SK-N-SH treated with all-trans-retinoic acid at 6 μM for 48 hours (cell line): Measurements from ENCODE around the gene COQ2.
"Not testable (repeated sequence)": the region's sequence is repeated elsewhere in the genome, so short reads cannot be mapped to it uniquely, and the experiment has no call there.

Experiments used
- ATAC-seq: fragments of 200-7000 bp; cut with Tn5 transposase; 3 replicates; pipeline ENCODE4 v1.9.1; 2020; ENCODE audit warnings: mild to moderate bottlenecking, moderate library complexity
- ARNTL ChIP-seq: fragments of 450-650 bp; formaldehyde crosslinking; IDR thresholded peaks from 2 replicates; pipeline ENCODE4 v1.5.0; 2020; ENCODE audit warnings: low read depth, mild to moderate bottlenecking, moderate library complexity, borderline replicate concordance
- CREB5 ChIP-seq: fragments of 250-450 bp; sonication (Bioruptor Pico); IDR thresholded peaks from 2 replicates; pipeline ENCODE4 v1.5.1; 2020; ENCODE audit warnings: low read depth, mild to moderate bottlenecking, moderate library complexity
- CSDC2 ChIP-seq: fragments of 250-450 bp; sonication (Bioruptor Pico); IDR thresholded peaks from 2 replicates; pipeline ENCODE4 v1.5.0; 2020; ENCODE audit warnings: mild to moderate bottlenecking, moderate library complexity
- ESRRG ChIP-seq: fragments of 250-450 bp; sonication (Bioruptor Pico); IDR thresholded peaks from 2 replicates; pipeline ENCODE4 v1.6.1; 2021; ENCODE audit warnings: mild to moderate bottlenecking
- GLIS3 ChIP-seq: fragments of 250-450 bp; sonication (Bioruptor Pico); IDR thresholded peaks from 2 replicates; pipeline ENCODE4 v1.5.0; 2020; ENCODE audit warnings: mild to moderate bottlenecking, moderate library complexity
- ISL1 ChIP-seq: fragments of 250-450 bp; sonication (Bioruptor Pico); IDR thresholded peaks from 2 replicates; pipeline ENCODE4 v2.1.2; 2022; ENCODE audit warnings: mild to moderate bottlenecking, moderate library complexity
- OSR1 ChIP-seq: fragments of 250-450 bp; sonication (Bioruptor Pico); IDR thresholded peaks from 2 replicates; pipeline ENCODE4 v1.8.0; 2022; ENCODE audit warnings: moderate library complexity, mild to moderate bottlenecking, inconsistent platforms
- PATZ1 ChIP-seq: fragments of 250-450 bp; sonication (Bioruptor Pico); IDR thresholded peaks from 2 replicates; pipeline ENCODE4 v1.8.0; 2020; ENCODE audit warnings: mild to moderate bottlenecking, moderate library complexity, borderline replicate concordance
- POU6F1 ChIP-seq: fragments of 250-450 bp; sonication (Bioruptor Pico); IDR thresholded peaks from 2 replicates; pipeline ENCODE4 v1.8.0; 2021; ENCODE audit warnings: low read depth, mild to moderate bottlenecking, moderate library complexity, borderline replicate concordance
- PPARA ChIP-seq: fragments of 250-450 bp; sonication (Bioruptor Pico); IDR thresholded peaks from 2 replicates; pipeline ENCODE4 v1.5.0; 2020; ENCODE audit warnings: mild to moderate bottlenecking, borderline replicate concordance
- RARB ChIP-seq: fragments of 250-450 bp; sonication (Bioruptor Pico); IDR thresholded peaks from 2 replicates; pipeline ENCODE4 v1.8.0; 2021; ENCODE audit warnings: mild to moderate bottlenecking, moderate library complexity
- SNAI2 ChIP-seq: fragments of 250-450 bp; sonication (Bioruptor Pico); IDR thresholded peaks from 2 replicates; pipeline ENCODE4 v1.5.0; 2020; ENCODE audit warnings: mild to moderate bottlenecking, moderate library complexity
- TOX ChIP-seq: fragments of 250-450 bp; sonication (Bioruptor Pico); IDR thresholded peaks from 2 replicates; pipeline ENCODE4 v1.8.0; 2021; ENCODE audit warnings: mild to moderate bottlenecking, moderate library complexity, borderline replicate concordance
- TSHZ2 ChIP-seq: fragments of 250-450 bp; sonication (Bioruptor Pico); IDR thresholded peaks from 2 replicates; pipeline ENCODE4 v1.5.0; 2020; ENCODE audit warnings: mild to moderate bottlenecking, moderate library complexity
- ZC3H10 ChIP-seq: fragments of 250-450 bp; sonication (Bioruptor Pico); IDR thresholded peaks from 2 replicates; pipeline ENCODE4 v1.5.1; 2021; ENCODE audit warnings: mild to moderate bottlenecking, moderate library complexity
- ZFP3 ChIP-seq: fragments of 250-450 bp; sonication (Bioruptor Pico); IDR thresholded peaks from 2 replicates; pipeline ENCODE4 v1.5.0; 2020; ENCODE audit warnings: mild to moderate bottlenecking, moderate library complexity
- ZNF565 ChIP-seq: fragments of 450-650 bp; formaldehyde crosslinking; conservative IDR thresholded peaks from 2 replicates; pipeline ENCODE4 v1.5.0; 2020; ENCODE audit warnings: low read depth, mild to moderate bottlenecking, moderate library complexity
- ZNF70 ChIP-seq: fragments of 450-650 bp; formaldehyde crosslinking; IDR thresholded peaks from 2 replicates; pipeline ENCODE4 v1.5.0; 2020; ENCODE audit warnings: mild to moderate bottlenecking, moderate library complexity
- ZNF8 ChIP-seq: fragments of 450-650 bp; formaldehyde crosslinking; IDR thresholded peaks from 2 replicates; pipeline ENCODE4 v1.5.0; 2020; ENCODE audit warnings: mild to moderate bottlenecking, moderate library complexity

Gene COQ2

GRCh38 chr4:83297548-83298260 lies 13.1 kb upstream of the COQ2 start:
- ATAC-seq: no peak
- TF ChIP-seq ESRRG (CRISPR knock-in tag) (no peak), ZNF565 (CRISPR knock-in tag) (no peak), POU6F1 (CRISPR knock-in tag) (no peak), TOX (CRISPR knock-in tag) (no peak), RARB (CRISPR knock-in tag) (no peak), GLIS3 (CRISPR knock-in tag) (no peak), TSHZ2 (CRISPR knock-in tag) (no peak), CSDC2 (CRISPR knock-in tag) (no peak), ZC3H10 (CRISPR knock-in tag) (no peak), ZNF70 (no peak), ISL1 (CRISPR knock-in tag) (no peak), OSR1 (no peak), PATZ1 (no peak), ARNTL (no peak), ZFP3 (CRISPR knock-in tag) (no peak), CREB5 (CRISPR knock-in tag) (no peak), SNAI2 (CRISPR knock-in tag) (no peak), PPARA (CRISPR knock-in tag) (no peak)
- TF ChIP-seq, all 23 proteins: peak for 0

GRCh38 chr4:83293305-83294046 lies 8.9 kb upstream of the COQ2 start:
- no peak for ATAC-seq
- no peak for TF ChIP-seq ZNF70
- TF ChIP-seq TSHZ2 (CRISPR knock-in tag): no peak
- TF ChIP-seq ZNF8: no peak
- TF ChIP-seq, all 23 proteins: peak for 0

- ATAC-seq: not testable (repeated sequence)
Measured at GRCh38 chr4:83290059-83290774, 5.6 kb upstream of the COQ2 start.

- ATAC-seq: not testable (repeated sequence)
Measured at GRCh38 chr4:83288381-83288780, 3.8 kb upstream of the COQ2 start.
